GM21529 (cell line): ENCODE results near the gene NPAT.
"Not testable (repeated sequence)": the region's sequence is repeated elsewhere in the genome, so short reads cannot be mapped to it uniquely, and the experiment has no call there.

Experiments
- ATAC-seq: cut with Tn5 transposase; IDR thresholded peaks from one replicate; pipeline ENCODE4 v1.9.1; 2021; ENCODE audit not compliant: unreplicated experiment

Gene NPAT

DNA sequence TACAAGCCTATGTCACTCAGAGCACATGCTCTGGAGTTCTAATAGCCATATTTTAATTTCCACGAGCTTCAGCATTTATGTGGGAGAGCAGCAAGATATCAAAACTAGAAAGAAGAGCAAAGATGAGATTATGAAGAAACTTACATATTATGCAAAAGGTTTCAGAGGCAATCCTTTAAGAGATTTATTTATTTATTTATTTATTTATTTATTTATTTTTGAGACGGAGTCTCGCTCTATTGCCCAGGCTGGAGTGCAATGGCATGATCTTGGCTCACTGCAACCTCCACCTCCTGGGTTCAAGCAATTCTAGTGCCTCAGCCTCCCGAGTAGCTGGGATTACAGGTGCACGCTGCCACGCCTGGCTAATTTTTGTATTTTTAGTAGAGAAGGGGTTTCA, 59.6 kb downstream of the NPAT start:
- not testable (repeated sequence) for ATAC-seq

GRCh38 chr11:108160970-108161566, 61.4 kb downstream of the NPAT start:
- ATAC-seq, result peak; percentile 99

DNA sequence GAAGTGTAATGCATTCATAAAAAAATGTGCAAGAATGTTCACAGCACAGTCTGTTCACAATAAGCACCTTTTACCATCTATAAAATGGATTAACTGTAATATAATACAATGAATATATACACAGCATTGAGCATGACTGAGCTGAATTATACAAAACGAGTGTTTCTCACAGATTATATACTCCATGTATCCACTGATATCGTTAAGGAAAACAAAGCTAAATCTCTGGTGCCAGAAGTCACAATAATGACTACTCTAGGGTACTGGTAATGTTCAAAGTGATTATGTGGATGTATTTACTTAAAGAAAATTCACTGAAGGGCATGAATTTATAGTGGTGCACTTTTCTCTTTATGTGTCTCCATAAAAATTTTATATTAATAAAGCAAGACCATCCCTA, 67.8 kb downstream of the NPAT start:
- ATAC-seq, result no peak

GRCh38 chr11:108148556-108148955, 73.9 kb downstream of the NPAT start:
- no peak for ATAC-seq

DNA sequence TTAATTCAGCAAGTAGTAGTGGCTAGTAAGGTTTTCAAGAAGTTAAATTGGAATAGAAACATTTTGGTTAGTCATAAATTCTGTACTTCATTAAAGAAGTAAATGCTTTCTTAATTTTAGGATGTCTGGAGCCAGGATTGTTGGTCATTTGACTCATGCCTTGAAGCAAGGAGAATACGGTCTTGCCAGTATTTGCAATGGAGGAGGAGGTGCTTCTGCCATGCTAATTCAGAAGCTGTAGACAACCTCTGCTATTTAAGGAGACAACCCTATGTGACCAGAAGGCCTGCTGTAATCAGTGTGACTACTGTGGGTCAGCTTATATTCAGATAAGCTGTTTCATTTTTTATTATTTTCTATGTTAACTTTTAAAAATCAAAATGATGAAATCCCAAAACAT, 75.3 kb downstream of the NPAT start:
- no peak for ATAC-seq

GRCh38 chr11:108144615-108145014, 77.8 kb downstream of the NPAT start:
- no peak for ATAC-seq

DNA sequence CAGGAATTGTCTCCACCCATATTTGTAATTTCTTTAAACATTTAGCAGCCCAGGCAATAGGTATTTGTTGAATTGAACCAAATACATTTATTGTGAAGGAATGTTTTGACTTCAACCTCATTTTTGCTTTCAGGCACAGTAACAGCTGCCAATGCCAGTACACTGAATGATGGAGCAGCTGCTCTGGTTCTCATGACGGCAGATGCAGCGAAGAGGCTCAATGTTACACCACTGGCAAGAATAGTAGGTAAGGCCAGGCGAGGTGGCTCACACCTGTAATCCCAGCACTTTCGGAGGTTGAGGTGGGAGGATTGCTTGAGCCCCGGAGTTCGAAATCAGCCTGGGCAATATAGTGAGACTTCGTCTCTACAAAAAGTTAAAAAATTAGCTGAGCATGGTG, 80.1 kb downstream of the NPAT start:
- ATAC-seq, result no peak

- ATAC-seq, result no peak
These were observed 85.2 kb downstream of the NPAT start for GRCh38 chr11:108137212-108137611.

DNA sequence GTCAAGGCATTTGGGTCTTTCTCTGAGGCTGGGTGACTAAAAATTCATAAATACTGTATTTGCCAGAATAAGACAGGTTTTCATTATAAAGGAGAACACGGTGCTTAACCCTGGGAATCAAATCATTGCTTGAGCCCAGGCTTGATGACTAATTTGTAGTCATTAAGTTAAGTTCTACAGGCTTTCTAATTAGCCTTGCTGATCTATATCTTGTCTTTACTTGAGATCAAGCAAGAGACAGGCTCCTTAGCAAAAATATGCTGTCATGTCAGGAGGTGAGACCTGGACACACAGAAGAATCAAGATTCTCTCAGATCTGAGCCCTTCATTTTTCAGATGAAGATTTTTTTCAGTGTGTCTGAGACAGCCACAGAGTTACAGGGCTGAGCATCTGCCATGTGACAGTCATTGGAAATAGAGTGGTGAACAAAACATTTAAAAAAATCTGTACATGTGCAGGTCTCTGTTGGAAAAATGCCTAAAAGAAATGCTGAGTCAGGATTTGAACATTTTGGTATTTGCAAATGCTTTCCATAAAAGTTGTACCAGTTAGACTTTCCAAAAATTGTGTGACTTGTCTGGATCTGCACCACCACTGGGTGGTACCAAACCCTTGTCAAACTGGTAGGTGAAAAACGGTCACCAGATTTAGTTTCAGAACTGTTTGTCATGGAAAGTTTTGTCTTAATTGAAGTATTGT, 86.4 kb downstream of the NPAT start:
- peak; percentile 59 for ATAC-seq

DNA sequence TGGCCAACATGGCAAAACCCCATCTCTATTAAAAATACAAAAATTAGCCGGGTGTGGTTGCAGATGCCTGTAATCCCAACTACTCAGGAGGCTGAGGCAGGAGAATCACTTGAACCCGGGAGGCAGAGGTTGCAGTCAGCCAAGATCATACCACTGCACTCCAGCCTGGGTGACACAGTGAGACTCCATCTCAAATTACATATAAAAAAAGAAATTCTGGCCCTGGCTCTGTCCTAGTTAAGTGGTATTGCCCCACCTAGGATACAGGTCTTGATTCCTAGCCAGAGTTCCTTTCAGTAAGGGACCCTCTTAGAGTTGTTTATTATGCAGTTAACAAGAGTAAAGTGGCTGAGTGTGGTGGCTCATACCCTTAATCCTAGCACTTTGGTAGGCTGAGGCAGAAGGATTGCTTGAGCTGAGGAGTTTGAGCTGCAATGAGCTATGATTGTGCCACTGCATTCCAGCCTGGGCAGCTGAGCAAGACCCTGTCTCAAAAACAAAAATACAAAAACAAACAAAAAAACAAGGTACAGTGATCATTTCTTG, 89.4 kb downstream of the NPAT start:
- not testable (repeated sequence) for ATAC-seq

- no peak for ATAC-seq
These were observed 90.4 kb downstream of the NPAT start for GRCh38 chr11:108131993-108132392.

DNA sequence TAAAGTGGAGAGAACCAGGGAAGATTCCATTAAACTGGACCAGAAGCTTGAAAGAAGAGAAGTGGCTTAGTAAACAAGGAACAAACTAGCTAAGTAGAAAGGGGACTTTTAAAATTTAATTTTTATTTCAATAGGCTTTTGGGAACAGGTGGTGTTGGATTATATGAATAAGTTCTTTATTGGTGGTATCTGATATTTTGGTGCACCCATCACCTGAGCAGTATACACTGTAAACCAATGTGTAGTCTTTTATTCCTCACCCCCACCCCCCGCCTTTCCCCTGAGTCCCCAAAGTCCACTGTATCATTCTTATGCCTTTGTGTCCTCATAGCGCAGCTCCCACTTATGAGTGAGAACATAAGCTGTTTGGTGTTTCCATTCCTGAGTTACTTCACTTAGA, 93.7 kb downstream of the NPAT start:
- no peak for ATAC-seq

- no peak for ATAC-seq
These were observed 97.3 kb downstream of the NPAT start for GRCh38 chr11:108125096-108125495.

- no peak for ATAC-seq
These were observed 100.2 kb downstream of the NPAT start for GRCh38 chr11:108122166-108122628.

GRCh38 chr11:108121274-108122155, 100.9 kb downstream of the NPAT start, which contains the start of gene ACAT1:
ACAT1 (plus strand) TSS chr11:108121567; CDS start chr11:108121607, 40 bp downstream.
- peak; percentile 97 for ATAC-seq

DNA sequence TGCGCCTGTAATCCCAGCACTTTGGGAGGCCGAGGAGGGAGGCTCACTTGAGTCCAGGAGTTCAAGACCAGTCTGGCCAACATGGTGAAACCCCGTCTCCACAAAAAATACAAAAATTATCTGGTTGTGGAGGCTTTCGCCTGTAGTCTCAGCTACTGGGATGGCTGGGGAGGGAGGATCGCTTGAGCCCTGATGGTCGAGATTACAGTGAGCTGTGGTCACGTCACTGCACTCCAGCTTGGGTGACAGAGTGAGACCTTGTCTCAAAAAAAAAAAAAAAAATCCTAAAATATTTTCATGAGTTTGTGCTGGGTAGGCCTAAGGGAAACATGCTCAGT, 101.5 kb downstream of the NPAT start:
- ATAC-seq, result peak; percentile 14

DNA sequence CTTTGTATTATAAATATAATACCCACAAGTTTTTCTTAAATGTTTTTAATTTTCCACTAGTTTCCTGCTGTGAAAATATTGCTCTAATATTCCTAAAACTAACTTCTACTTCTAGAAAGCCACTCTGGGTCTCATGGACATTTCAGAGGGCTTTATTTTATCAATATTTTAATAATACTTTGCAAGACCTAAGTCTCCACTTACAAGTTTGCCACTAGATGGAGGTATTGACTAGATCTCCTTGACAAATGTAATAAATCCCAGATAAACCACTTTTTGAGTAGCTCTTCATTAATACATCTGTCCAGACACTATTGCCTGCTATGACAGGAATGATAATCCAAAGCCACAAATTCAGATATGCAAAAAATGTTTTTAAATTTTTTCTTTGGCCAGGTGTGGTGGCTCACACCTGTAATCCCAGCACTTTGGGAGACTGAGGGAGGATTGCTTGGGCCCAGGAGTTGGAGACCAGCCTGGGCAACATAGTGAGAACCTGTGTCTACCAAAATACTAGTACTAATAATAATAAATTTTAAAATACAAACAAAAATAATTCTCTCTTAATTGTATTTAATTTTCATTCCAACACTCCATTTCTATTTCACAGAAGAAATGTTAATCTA, 104.6 kb downstream of the NPAT start:
- no peak for ATAC-seq

GRCh38 chr11:108115500-108116140, 106.8 kb downstream of the NPAT start:
- no peak for ATAC-seq

GRCh38 chr11:108112057-108112456, 110.4 kb downstream of the NPAT start:
- ATAC-seq, result no peak

DNA sequence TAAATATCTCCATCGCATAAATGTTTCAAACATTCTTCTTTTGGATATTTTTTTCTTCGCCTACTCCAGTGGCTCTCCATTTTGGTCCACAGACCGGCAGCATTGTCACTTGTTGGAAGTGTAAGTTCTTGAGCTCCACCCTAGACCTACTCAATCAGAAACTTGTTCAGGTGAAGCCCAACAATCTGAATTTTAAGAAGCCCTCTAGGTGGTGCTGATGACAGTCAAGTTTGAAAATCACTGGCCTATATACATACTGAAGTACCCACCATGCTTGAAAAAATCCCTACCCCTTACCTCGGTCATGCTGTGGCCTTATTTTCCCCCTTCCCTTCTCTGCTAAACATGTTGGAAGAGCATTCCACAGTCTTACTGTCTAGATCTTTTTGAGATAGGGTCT, 111.3 kb downstream of the NPAT start:
- ATAC-seq, result no peak
